22Rv1 (cell line): ENCODE results near the gene ZBTB40.

Experiments
- CTCF ChIP-seq: fragments of 450-650 bp; IDR thresholded peaks from 2 replicates; pipeline ENCODE4 v1.5.1; 2017; ENCODE audit warnings: mild to moderate bottlenecking
- ZFX ChIP-seq: fragments of 450-650 bp; IDR thresholded peaks from 2 replicates; pipeline ENCODE4 v1.6.1; 2017; ENCODE audit warnings: antibody characterized with exemption, borderline replicate concordance

GRCh38 chr1:22516906-22517571 is 65.4 kb downstream of the ZBTB40 start:
- TF ChIP-seq CTCF (no peak), ZFX (no peak)
